HG02610 (cell line): ENCODE results near the gene GAL.

ENCODE experiments used
- ATAC-seq: cut with Tn5 transposase; IDR thresholded peaks from one replicate; pipeline ENCODE4 v1.9.1; 2021; ENCODE audit warnings: mild to moderate bottlenecking, moderate library complexity; ENCODE audit not compliant: unreplicated experiment

Gene GAL

GRCh38 chr11:68707527-68707926, 23.2 kb downstream of the GAL start:
- ATAC-seq = no peak

GRCh38 chr11:68709062-68709461, 24.7 kb downstream of the GAL start:
- ATAC-seq = no peak

GRCh38 chr11:68710409-68710808, 26.1 kb downstream of the GAL start:
- ATAC-seq = no peak

- ATAC-seq = no peak
These were observed 26.8 kb downstream of the GAL start for GRCh38 chr11:68711114-68711513.

- no peak for ATAC-seq
These were observed 29.9 kb downstream of the GAL start for GRCh38 chr11:68714060-68714856.

- ATAC-seq = no peak
These were observed 31.2 kb downstream of the GAL start for GRCh38 chr11:68715456-68716122.

GRCh38 chr11:68721075-68721474, 36.7 kb downstream of the GAL start:
- ATAC-seq = no peak

- ATAC-seq = no peak
These were observed 37.8 kb downstream of the GAL start for GRCh38 chr11:68722143-68722542.

- ATAC-seq = no peak
These were observed 39.9 kb downstream of the GAL start for GRCh38 chr11:68724293-68724692.

- ATAC-seq = no peak
These were observed 43.4 kb downstream of the GAL start for GRCh38 chr11:68727783-68728182.

GRCh38 chr11:68734111-68734510, 49.8 kb downstream of the GAL start:
- no peak for ATAC-seq

GRCh38 chr11:68735125-68735524, 50.8 kb downstream of the GAL start:
- no peak for ATAC-seq

- ATAC-seq = no peak
These were observed 51.3 kb downstream of the GAL start for GRCh38 chr11:68735646-68736045.
